ENCODE results near the gene SAXO1.

DNA sequence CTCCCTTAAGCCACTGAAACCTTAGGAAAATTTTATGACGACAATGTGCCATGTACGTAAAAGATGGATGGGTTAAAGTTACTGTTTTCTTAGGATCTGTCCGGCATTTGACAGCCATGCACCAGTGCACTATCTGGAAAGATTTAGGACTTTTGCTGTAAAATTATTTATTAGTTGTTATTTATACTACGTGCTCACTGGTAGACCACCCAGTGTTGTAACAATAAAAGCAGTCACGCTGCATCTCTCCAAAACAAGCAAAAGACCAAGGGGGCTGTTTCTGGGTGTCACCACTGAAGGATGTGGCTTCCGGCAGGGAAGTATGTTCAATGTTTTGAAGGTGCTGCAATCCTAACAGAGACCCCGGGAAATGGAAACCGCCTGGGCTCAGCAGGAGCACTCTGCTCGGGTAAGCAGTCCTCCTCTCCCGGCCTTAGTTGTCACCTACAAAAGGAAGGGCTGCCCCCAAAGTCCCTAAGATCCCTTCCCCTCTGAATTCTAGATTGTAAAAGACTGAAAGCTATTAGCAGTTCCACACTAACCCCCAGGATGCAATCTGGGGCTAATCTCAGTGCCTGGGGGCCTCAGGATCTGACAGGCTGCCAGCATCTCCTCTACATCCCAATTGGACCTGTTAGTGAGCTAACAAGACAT, 38.6 kb downstream of the SAXO1 start:
- TF ChIP-seq, protein P1, sequence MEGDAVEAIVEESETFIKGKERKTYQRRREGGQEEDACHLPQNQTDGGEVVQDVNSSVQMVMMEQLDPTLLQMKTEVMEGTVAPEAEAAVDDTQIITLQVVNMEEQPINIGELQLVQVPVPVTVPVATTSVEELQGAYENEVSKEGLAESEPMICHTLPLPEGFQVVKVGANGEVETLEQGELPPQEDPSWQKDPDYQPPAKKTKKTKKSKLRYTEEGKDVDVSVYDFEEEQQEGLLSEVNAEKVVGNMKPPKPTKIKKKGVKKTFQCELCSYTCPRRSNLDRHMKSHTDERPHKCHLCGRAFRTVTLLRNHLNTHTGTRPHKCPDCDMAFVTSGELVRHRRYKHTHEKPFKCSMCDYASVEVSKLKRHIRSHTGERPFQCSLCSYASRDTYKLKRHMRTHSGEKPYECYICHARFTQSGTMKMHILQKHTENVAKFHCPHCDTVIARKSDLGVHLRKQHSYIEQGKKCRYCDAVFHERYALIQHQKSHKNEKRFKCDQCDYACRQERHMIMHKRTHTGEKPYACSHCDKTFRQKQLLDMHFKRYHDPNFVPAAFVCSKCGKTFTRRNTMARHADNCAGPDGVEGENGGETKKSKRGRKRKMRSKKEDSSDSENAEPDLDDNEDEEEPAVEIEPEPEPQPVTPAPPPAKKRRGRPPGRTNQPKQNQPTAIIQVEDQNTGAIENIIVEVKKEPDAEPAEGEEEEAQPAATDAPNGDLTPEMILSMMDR (conservative IDR thresholded peaks at IDR 0.05; ENCODE audit: low read depth, low read length) = no peak
- TF ChIP-seq EZH2 (IDR thresholded peaks at IDR 0.05; ENCODE audit: low read length, unreplicated experiment) = no peak
